ENCODE data around the gene E2F1.

GRCh38 chr20:33669873-33670640, 16.1 kb downstream of the E2F1 start:
- TF ChIP-seq CTCF (IDR thresholded peaks at IDR 0.05; ENCODE audit: low read depth, low read length, missing input control) (no peak), RXRA (IDR thresholded peaks at IDR 0.05) (no peak), REST (IDR thresholded peaks at IDR 0.05) (no peak), MAX (IDR thresholded peaks at IDR 0.05) (no peak), YY1 (IDR thresholded peaks at IDR 0.05) (no peak), RAD21 (IDR thresholded peaks at IDR 0.05) (no peak), HNF4A (conservative IDR thresholded peaks at IDR 0.05) (no peak), FOXA1 (IDR thresholded peaks at IDR 0.05) (no peak), TAF1 (conservative IDR thresholded peaks at IDR 0.05) (no peak), ZBTB33 (IDR thresholded peaks at IDR 0.05) (no peak), EGR1 (IDR thresholded peaks at IDR 0.05; ENCODE audit: low read depth in 2 of 2) (no peak)
